ENCODE data around the gene RNF2. TPM values are rescaled to one million over a fixed set of nuclear protein-coding genes. Genes with fewer than 3 reads are reported as not detected.

Gene RNF2
- total and polyA plus RNA-seq, 2 donors (not counting 3 experiments of a cell fraction or from before 2014, with no cell fraction given) = 13.6 to 30.6 TPM

- no peak for FAIRE-seq
- dilution Hi-C loops (cut with MboI; ENCODE audit: extremely low pct_ligation_motif_present, low sequenced_read_pairs) = no loop called here
- CTCF ChIA-PET = no interaction called here
Measured at GRCh38 chr1:185054365-185055060, 9.2 kb downstream of the RNF2 start.

More at GRCh38 chr1:185054365-185055060, 9.2 kb downstream of the RNF2 start:
- intact Hi-C loops (cut with micrococcal nuclease) = no loop called here
- Histone ChIP-seq H3K9me3 (replicated peaks; ENCODE audit: control insufficient read depth, insufficient read depth, low read length) (no peaks in the 10 kb centered on the region), H4K20me1 (replicated peaks; ENCODE audit: control insufficient read depth, extremely low read depth, insufficient read depth, low read length) (peaks cover 22% of the 10 kb centered on the region), H3K27me3 (ENCODE audit: control insufficient read depth in 2 of 2, insufficient read depth in 2 of 2, low read length in 2 of 2) (no peaks in the 10 kb centered on the region), H3K9me1 (replicated peaks; ENCODE audit: control insufficient read depth, extremely low read depth, insufficient read depth, low read length) (no peaks in the 10 kb centered on the region), H3K4me2 (ENCODE audit: insufficient read depth, low read length) (no peak overlapping the region), H2AFZ (ENCODE audit: low read depth, low read length) (no peak overlapping the region), H3K36me3 (ENCODE audit: control insufficient read depth in 2 of 2, extremely low read depth in 1 of 2, insufficient read depth in 2 of 2, low read length in 2 of 2) (no peaks in the 10 kb centered on the region), H3K79me2 (ENCODE audit: control insufficient read depth, insufficient read depth, low read length) (peaks cover 77% of the 10 kb centered on the region), H3K4me1 (ENCODE audit: control insufficient read depth, extremely low read depth, insufficient read depth, low read length) (no peaks in the 10 kb centered on the region), H3K27ac (ENCODE audit: insufficient read depth, low read depth, low read length) (no peak overlapping the region), H3K9ac (replicated peaks; ENCODE audit: extremely low read depth, insufficient read depth, low read length) (no peak overlapping the region), H3K4me3 (replicated peaks in 1 of 3; ENCODE audit: insufficient read depth in 1 of 3, low read depth in 1 of 3, low read length in 3 of 3) (no peak overlapping the region)
- BruUV-seq (replicated peaks) = no TSS peak
- POLR2A ChIA-PET = no interaction called here
- no peak for DNase-seq (ENCODE audit: low read depth, low spot score)
- TF ChIP-seq POLR2A (IDR thresholded peaks at IDR 0.05; ENCODE audit: low read depth, low read length) = no peak
- no peak for TF ChIP-seq MYC (IDR thresholded peaks at IDR 0.05; ENCODE audit: low read depth, low read length)
- TF ChIP-seq CTCF (IDR thresholded peaks at IDR 0.05; ENCODE audit: extremely low read depth in 1 of 2, insufficient read depth in 1 of 2, low read depth in 1 of 2, low read length in 2 of 2) = no peak
